Liver (tissue), 9 donors: ENCODE data around the gene CDK19. TPM values are rescaled to one million over a fixed set of nuclear protein-coding genes. Genes with fewer than 3 reads are reported as not detected.
A peak's percentile ranks its signal among the peaks of the same experiment; 100 is the strongest.

ENCODE experiments used
- DNase-seq: peaks from one replicate; pipeline ENCODE4 v3.0.0-alpha.2; 2017; ENCODE audit warnings: low spot score
- H3K27ac ChIP-seq, 2 donors: one replicate each; pipeline ENCODE4 v1.7.0; 2013; ENCODE audit warnings: inconsistent platforms in 2 of 2, low read length in 2 of 2, control low read depth in 1 of 2, low read depth in 1 of 2, mild to moderate bottlenecking in 1 of 2
- H3K27me3 ChIP-seq, 4 donors: one replicate each; pipeline versions ENCODE4 v1.6.1 to v1.7.0; 2013; ENCODE audit warnings: low read length in 3 of 4, inconsistent platforms in 1 of 4, mild to moderate bottlenecking in 1 of 4, moderate library complexity in 1 of 4; ENCODE audit not compliant: control insufficient read depth in 4 of 4, insufficient read depth in 4 of 4
- H3K36me3 ChIP-seq, 4 donors: one replicate each; pipeline versions ENCODE4 v1.6.1 to v1.7.0; 2013; ENCODE audit warnings: low read length in 3 of 4, mild to moderate bottlenecking in 3 of 4, low read depth in 1 of 4, moderate library complexity in 1 of 4; ENCODE audit not compliant: control insufficient read depth in 4 of 4, insufficient read depth in 3 of 4
- H3K4me1 ChIP-seq, 4 donors: one replicate each; pipeline versions ENCODE4 v1.6.1 to v1.7.0; 2013; ENCODE audit warnings: low read length in 3 of 4, mild to moderate bottlenecking in 3 of 4, moderate library complexity in 1 of 4; ENCODE audit not compliant: control insufficient read depth in 4 of 4, insufficient read depth in 4 of 4
- H3K4me3 ChIP-seq, 3 donors: one replicate each; pipeline versions ENCODE4 v1.6.1 to v1.7.0; 2013; ENCODE audit warnings: low read length in 3 of 3, control low read depth in 1 of 3, low read depth in 1 of 3, mild to moderate bottlenecking in 1 of 3
- H3K9ac ChIP-seq, 2 donors: one replicate each; pipeline ENCODE4 v1.7.0; 2013; ENCODE audit warnings: low read length in 2 of 2, mild to moderate bottlenecking in 2 of 2, moderate library complexity in 2 of 2, control low read depth in 1 of 2, low read depth in 1 of 2
- H3K9me3 ChIP-seq, 4 donors: one replicate each; pipeline versions ENCODE4 v1.6.1 to v1.7.0; 2013; ENCODE audit warnings: low read length in 3 of 4; ENCODE audit not compliant: control insufficient read depth in 4 of 4
- ATF3 ChIP-seq: IDR thresholded peaks from 2 replicates; pipeline ENCODE4 v1.6.1; 2016; ENCODE audit warnings: antibody characterized with exemption
- EGR1 ChIP-seq, 2 donors: IDR thresholded peaks; 2 replicates each; pipeline ENCODE4 v1.6.1; 2016 to 2018; ENCODE audit warnings: antibody characterized with exemption in 2 of 2, low read depth in 2 of 2
- FOXA2 ChIP-seq: IDR thresholded peaks from 2 replicates; pipeline ENCODE4 v1.6.1; 2016; ENCODE audit warnings: antibody characterized with exemption
- GABPA ChIP-seq, 2 donors: IDR thresholded peaks in 1 of 2; conservative IDR thresholded peaks in 1 of 2; 2 replicates each; pipeline ENCODE4 v1.6.1; 2016; ENCODE audit warnings: antibody characterized with exemption in 2 of 2, mild to moderate bottlenecking in 1 of 2, moderate library complexity in 1 of 2
- HNF4A ChIP-seq, 2 donors: conservative IDR thresholded peaks; 2 replicates each; pipeline ENCODE4 v1.6.1; 2016; ENCODE audit warnings: antibody characterized with exemption in 2 of 2, mild to moderate bottlenecking in 2 of 2
- HNF4G ChIP-seq: IDR thresholded peaks from 2 replicates; pipeline ENCODE4 v1.6.1; 2016; ENCODE audit warnings: antibody characterized with exemption
- JUND ChIP-seq, 2 donors: IDR thresholded peaks; 2 replicates each; pipeline ENCODE4 v1.6.1; 2016; ENCODE audit warnings: antibody characterized with exemption in 2 of 2
- MAX ChIP-seq: IDR thresholded peaks from 2 replicates; pipeline ENCODE4 v1.6.1; 2016; ENCODE audit warnings: antibody characterized with exemption
- RAD21 ChIP-seq, 2 donors: IDR thresholded peaks; 2 replicates each; pipeline ENCODE4 v1.6.1; 2016; ENCODE audit warnings: antibody characterized with exemption in 2 of 2, mild to moderate bottlenecking in 2 of 2
- RXRA ChIP-seq, 2 donors: IDR thresholded peaks; 2 replicates each; pipeline ENCODE4 v1.6.1; 2017 to 2018; ENCODE audit warnings: antibody characterized with exemption in 2 of 2, mild to moderate bottlenecking in 1 of 2
- SP1 ChIP-seq: IDR thresholded peaks from 2 replicates; pipeline ENCODE4 v1.6.1; 2018; ENCODE audit warnings: antibody characterized with exemption, mild to moderate bottlenecking
- TAF1 ChIP-seq: conservative IDR thresholded peaks from 2 replicates; pipeline ENCODE4 v1.6.1; 2016; ENCODE audit warnings: antibody characterized with exemption, mild to moderate bottlenecking
- ZBTB33 ChIP-seq: IDR thresholded peaks from 2 replicates; pipeline ENCODE4 v1.6.1; 2016; ENCODE audit warnings: antibody characterized with exemption
- WGBS: extraction: QIAGEN DNeasy Blood & Tissue Kit; methylation state at CpG from one replicate; pipeline ENCODE4 v1.1.7; 2013; 5-methylcytosine and 5-hydroxymethylcytosine counted together
- polyA plus RNA-seq, 2 donors: library from polyadenylated mRNA; stranded (reverse) in 1 of 2; unstranded in 1 of 2; fragments of 200-250 nt in 1 of 2; fragments of >200 nt in 1 of 2; fragmentation: Nextera tagmentation in 1 of 2; extraction: Ambion mirVana in 1 of 2; gene quantifications; one replicate each; pipeline versions ENCODE4 v1.2.1 to v1.2.3, GENCODE V29; 2013 to 2015
- total RNA-seq, 2 donors: library from RNA; depleted of rRNA; stranded (reverse); fragments of >200 nt; gene quantifications; one replicate each; pipeline ENCODE4 v1.2.3, GENCODE V29; 2014
- TF ChIP-seq, protein P1 (sequence below): IDR thresholded peaks from 2 replicates; pipeline ENCODE4 v1.6.1; 2016; ENCODE audit warnings: antibody characterized with exemption, mild to moderate bottlenecking
- TF ChIP-seq, protein P2 (sequence below): fragments of 150-350 bp; IDR thresholded peaks from 2 replicates; pipeline ENCODE4 v1.5.1; 2017; ENCODE audit warnings: improper control_type of control experiment, low read depth, low read length; ENCODE audit not compliant: missing input control
- donor health status: healthy.
- donor health status: healthy.
- donor health status: healthy.
- donor health status: healthy.
- donor health status: healthy.

CDK19 gene
- total and polyA plus RNA-seq, 4 donors = 1.8 to 7.6 (median 3.9) TPM

- no peak for DNase-seq
- Histone ChIP-seq H3K4me3 (peak overlapping the region; percentile 94 to 99 (median 95)), H3K27me3 (no peaks in the 10 kb centered on the region), H3K9me3 (no peaks in the 10 kb centered on the region), H3K9ac (peak overlapping the region; percentile 61 to 69), H3K4me1 (peaks cover 0 to 14% (median 8%) of the 10 kb centered on the region in 4 donors), H3K27ac (peak overlapping the region; percentile 90 to 98), H3K36me3 (no peaks in the 10 kb centered on the region)
- WGBS = under 1% methylated on average over 49 of the region's 49 CpGs
- TF ChIP-seq, protein P1, sequence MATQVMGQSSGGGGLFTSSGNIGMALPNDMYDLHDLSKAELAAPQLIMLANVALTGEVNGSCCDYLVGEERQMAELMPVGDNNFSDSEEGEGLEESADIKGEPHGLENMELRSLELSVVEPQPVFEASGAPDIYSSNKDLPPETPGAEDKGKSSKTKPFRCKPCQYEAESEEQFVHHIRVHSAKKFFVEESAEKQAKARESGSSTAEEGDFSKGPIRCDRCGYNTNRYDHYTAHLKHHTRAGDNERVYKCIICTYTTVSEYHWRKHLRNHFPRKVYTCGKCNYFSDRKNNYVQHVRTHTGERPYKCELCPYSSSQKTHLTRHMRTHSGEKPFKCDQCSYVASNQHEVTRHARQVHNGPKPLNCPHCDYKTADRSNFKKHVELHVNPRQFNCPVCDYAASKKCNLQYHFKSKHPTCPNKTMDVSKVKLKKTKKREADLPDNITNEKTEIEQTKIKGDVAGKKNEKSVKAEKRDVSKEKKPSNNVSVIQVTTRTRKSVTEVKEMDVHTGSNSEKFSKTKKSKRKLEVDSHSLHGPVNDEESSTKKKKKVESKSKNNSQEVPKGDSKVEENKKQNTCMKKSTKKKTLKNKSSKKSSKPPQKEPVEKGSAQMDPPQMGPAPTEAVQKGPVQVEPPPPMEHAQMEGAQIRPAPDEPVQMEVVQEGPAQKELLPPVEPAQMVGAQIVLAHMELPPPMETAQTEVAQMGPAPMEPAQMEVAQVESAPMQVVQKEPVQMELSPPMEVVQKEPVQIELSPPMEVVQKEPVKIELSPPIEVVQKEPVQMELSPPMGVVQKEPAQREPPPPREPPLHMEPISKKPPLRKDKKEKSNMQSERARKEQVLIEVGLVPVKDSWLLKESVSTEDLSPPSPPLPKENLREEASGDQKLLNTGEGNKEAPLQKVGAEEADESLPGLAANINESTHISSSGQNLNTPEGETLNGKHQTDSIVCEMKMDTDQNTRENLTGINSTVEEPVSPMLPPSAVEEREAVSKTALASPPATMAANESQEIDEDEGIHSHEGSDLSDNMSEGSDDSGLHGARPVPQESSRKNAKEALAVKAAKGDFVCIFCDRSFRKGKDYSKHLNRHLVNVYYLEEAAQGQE = no peak
- TF ChIP-seq RXRA (IDR thresholded peaks at IDR 0.05) (no peak), SP1 (no peak), ATF3 (no peak), TAF1 (no peak), FOXA2 (no peak), JUND (IDR thresholded peaks at IDR 0.05) (no peak), RAD21 (IDR thresholded peaks at IDR 0.05) (no peak), MAX (no peak), EGR1 (IDR thresholded peaks at IDR 0.05; ENCODE audit: low read depth in 2 of 2) (no peak), HNF4A (conservative IDR thresholded peaks at IDR 0.05) (no peak), HNF4G (no peak), GABPA (IDR thresholded peaks at IDR 0.05 in 1 of 2, conservative IDR thresholded peaks at IDR 0.05 in 1 of 2) (no peak)
- TF ChIP-seq, protein P2, sequence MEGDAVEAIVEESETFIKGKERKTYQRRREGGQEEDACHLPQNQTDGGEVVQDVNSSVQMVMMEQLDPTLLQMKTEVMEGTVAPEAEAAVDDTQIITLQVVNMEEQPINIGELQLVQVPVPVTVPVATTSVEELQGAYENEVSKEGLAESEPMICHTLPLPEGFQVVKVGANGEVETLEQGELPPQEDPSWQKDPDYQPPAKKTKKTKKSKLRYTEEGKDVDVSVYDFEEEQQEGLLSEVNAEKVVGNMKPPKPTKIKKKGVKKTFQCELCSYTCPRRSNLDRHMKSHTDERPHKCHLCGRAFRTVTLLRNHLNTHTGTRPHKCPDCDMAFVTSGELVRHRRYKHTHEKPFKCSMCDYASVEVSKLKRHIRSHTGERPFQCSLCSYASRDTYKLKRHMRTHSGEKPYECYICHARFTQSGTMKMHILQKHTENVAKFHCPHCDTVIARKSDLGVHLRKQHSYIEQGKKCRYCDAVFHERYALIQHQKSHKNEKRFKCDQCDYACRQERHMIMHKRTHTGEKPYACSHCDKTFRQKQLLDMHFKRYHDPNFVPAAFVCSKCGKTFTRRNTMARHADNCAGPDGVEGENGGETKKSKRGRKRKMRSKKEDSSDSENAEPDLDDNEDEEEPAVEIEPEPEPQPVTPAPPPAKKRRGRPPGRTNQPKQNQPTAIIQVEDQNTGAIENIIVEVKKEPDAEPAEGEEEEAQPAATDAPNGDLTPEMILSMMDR = no peak
Observed at GRCh38 chr6:110815015-110815410, 256 bp downstream of the CDK19 start.

- Histone ChIP-seq H3K4me3 (peak overlapping the region; percentile 94 to 99 (median 95)), H3K4me1 (peaks cover 0 to 14% (median 8%) of the 10 kb centered on the region in 4 donors)
- under 1% methylated on average over 86 of the region's 86 CpGs for WGBS
Observed at GRCh38 chr6:110814102-110815014, 911 bp downstream of the CDK19 start.

More at GRCh38 chr6:110814102-110815014, 911 bp downstream of the CDK19 start:
- H3K9me3 ChIP-seq = no peaks in the 10 kb centered on the region
- peak overlapping the region; percentile 90 to 98 for H3K27ac ChIP-seq
- peak overlapping the region; percentile 69 to 87 for H3K9ac ChIP-seq
- TF ChIP-seq RAD21 (IDR thresholded peaks at IDR 0.05) (peak in 1 of 2 donors; percentile 18), HNF4A (conservative IDR thresholded peaks at IDR 0.05) (no peak), ZBTB33 (no peak)
- peak; percentile 70 for DNase-seq
- H3K36me3 ChIP-seq = no peaks in the 10 kb centered on the region
- H3K27me3 ChIP-seq = no peaks in the 10 kb centered on the region
